HG02938 (cell line): Measurements from ENCODE around the gene RPS21.

Source experiments
- ATAC-seq: cut with Tn5 transposase; IDR thresholded peaks from one replicate; pipeline ENCODE4 v1.9.1; 2021; ENCODE audit warnings: mild to moderate bottlenecking, moderate library complexity; ENCODE audit not compliant: unreplicated experiment

The RPS21 gene

DNA sequence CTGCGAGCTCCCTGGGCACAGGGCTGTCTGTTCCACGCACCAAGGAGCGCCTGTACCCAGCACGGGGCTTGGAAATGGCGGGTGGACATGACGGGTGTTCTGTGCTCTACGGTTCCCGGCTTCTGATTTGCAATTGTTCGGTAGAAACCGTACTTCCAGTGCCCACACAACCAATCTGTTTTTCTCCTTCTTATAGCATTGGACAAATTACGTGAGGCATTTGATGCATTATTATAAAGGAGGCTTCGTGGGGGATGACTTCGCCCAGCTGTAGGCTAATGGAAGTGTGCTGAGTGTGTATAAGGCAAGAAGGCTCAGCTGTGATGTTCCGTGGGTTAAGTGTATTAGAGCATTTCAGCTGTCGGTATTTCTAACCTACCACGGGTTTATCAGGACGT is 9.8 kb upstream of the RPS21 start:
- no peak for ATAC-seq

DNA sequence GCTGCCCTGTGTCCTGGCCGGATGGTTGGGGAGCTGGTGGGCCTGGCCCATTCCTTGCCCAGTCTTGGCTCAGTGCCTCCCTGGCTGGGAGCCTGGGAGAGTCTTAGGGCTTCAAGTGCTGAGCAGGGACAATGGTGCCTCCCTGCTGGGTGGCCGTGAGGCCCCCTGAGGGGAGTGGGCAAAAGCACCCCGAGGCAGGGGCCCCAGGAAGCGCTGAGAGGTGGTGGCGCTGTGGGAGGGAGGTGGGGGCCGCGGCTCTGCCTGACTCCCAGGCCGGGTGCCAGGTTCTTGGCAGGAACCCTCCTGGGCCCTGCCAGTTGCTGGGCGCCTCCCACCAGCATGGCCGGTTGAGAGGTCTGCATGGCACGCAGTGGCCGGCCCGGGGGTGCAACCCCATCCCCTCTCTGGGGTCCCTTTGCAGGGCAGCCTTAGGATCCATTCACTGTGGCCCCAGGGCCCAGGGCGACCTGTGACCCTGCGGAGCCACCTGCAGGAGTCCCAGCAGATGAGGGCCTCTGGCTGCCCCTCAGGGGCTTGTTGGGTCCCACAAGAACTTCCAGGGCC is 9.2 kb upstream of the RPS21 start:
- no peak for ATAC-seq

DNA sequence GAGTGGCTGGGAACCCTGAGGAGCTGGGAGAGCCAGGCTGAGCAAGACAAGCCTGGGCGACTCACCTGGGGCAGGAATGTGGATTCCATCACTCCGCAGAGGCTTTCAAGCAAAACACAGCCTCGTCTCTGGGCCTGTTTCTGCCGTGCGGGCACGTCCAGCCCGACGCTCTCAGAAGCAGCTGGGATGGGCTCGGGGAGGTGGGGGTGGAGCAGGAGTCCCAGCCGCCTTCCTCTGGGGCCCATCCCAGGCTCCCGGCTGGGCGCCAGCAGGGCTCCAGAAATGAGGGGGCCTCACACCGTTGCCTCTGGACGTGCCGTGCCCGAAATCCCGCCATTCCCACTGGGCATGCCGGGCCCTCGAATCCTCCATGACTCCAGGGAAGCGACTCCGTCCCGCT is 8.7 kb upstream of the RPS21 start:
- no peak for ATAC-seq

DNA sequence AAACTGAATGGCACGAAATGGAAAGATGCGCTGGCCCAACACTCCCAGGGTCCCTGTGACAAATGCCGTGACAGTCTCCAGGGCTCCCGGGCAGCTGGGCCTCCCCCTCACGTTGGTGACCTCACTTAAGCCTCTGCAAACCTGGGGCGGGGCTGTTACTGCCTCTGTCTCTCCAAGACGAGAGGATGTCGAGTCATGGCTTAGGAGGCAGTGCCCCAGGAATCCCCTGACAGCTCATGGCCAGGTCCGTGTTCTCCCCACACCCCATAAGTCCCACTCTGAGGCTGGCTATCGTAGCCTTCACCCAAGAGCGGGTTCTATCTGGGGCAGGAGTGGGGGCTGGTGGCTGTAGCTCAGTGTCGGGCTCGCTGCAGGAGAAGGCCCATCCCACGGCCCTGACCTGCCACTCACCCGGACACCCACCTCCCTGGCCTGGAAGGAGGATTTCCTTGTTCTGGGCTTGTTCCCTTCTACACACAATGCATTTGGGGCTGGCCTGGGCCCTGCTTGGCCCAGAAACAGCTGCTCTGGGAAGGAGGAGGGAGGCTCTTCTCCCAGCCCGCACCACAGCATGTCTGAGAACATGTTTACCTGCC is 5.6 kb upstream of the RPS21 start:
- ATAC-seq: no peak

DNA sequence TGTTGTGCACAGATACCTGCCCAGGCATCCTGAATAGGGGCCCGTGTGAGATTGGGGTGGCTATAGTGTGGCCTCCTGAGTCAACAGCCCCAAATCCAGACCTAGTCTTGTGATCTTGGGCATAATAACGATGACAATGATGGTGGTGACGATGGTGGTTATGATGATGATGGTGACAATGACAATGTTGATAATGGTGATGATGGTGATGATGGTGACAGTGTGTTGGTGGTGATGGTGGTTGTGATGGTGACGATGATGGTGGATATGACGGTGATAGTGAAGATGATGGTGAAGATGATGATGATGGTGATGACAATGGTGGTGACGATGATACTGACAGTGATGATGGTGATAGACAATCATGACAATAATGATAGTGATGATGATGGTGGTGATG is 5.1 kb upstream of the RPS21 start:
- no peak for ATAC-seq

DNA sequence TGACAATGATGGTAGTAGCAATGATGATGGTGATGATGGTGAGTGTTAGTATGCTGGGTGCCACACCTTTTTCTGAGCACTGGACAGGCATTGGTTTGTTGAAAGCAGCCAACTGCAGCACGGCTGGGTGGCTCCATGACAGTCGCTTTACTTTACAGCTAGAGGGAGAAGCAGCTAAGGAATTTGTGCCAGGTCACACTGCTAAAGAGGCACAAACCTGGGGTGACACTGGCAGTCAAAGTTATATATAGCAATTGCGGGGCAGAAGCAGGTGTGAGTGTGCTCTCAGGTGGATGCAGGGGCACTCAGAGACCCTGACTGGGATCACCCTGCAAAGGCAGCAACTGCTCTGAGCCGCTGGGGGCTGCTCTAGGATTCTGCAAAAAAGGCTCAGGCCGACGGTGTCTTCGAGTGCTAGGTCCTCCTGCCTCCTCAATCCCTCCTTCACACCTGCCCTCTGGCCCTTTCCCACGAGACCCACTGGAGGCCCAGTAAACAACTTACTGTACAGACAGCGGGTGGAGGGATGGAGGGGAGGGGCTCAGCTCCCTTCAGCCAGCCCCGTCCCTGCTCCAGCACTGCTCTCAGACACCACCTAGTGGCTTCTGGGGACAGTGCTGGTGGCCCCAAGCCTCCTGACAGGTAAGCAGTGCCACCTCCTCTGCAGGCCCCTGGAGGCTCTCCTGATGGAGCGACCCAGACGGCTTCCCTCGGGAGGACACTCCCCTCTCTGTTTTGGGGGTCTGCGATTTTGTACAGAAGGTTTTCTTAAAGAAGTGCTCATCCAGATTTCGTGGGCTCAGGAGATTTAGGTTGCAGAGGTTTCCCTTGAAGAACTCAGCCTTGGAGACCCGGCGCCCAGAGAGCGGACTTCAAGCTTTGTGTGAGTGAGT is 4.4 kb upstream of the RPS21 start:
- peak; percentile 55 for ATAC-seq

DNA sequence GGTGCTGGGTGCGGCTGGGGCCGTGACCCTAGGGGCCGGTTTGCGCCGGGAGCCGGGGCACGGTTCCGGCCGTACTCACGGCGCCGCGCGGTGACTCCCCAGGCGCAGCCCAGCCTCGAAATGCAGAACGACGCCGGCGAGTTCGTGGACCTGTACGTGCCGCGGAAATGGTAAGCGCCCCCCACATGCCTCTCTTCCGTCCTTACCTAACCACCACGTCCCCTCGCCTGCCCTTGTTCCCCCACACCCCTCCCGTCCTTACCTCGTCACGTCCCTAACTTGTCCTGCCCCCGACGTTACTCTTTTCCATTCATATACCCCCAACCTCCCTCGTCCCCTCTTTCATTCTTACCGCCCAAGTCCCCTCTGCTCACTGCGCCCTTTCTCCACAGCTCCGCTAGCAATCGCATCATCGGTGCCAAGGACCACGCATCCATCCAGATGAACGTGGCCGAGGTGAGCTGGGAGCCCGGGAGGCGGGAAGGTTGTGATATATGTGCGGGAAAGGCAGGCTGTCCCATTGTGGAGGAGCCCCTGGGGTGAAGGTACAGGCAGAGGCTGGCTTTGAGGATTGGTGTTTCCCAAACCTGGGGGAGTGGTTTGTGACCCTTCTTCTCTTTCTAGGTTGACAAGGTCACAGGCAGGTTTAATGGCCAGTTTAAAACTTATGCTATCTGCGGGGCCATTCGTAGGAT is 463 bp downstream of the RPS21 start:
- ATAC-seq: no peak

DNA sequence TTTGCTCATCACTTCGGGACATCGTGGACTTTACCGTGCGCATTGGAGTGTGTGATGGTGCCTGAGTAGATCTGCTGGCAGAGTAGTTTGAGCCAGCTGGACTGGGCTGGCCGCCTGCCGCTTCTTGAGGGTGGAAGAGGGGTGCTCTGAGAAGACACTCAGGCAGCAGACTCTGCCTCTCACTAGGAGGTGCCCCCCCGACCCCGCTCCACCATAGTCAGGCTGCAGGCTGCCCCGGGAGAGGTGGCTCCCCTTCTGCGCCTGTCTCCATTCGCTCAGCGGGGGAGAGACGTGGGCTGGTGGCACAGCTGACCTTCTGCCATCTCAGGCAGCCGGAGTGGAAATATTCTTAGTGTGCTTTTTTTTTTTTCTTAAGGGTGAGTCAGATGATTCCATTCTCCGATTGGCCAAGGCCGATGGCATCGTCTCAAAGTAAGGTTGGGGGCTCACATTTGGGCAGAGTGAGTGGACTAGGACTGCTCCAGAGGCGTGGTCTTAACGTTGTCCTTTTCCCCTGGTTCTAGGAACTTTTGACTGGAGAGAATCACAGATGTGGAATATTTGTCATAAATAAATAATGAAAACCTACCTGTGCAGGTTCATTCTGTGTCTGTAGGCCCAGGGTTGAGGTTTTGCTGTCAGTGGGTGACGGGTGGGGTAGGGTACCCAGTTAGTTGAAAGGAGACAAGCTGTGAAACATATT is 1.2 kb downstream of the RPS21 start:
- ATAC-seq: no peak

DNA sequence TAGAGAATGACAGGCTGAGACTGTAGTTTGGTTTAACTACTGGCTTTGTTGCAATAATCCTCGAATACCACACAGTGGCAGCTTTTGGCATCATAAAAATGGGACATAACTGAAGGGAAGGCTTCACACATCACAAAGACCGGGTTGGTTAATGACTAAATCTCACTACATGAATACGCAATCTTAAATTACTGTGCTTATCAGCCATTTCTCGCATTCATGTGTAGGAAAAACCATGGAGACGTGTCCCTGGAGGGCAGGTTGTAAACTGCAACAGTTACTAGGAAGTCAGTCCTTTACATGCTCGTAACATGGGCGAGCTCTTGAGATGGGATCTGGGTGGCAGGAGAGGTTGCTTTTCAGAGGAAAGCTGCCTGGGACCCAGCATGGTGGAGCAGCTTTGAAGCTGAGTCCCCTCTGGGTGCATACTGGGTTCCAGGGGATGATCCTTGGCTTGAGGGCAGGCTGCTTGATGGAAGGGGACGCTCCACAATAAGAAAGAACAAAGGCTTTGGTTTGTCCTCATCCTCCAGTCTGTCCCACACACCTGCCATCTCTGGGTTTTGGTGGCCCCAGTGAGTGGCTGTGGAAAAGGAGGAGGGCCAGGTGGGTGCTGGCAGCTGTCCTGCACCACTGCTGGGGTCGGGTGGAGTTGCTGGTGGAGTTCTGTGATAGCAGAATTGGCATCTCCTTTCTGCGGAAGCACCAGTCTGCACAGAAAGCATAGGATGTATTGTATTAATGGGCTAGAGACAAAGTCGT is 2.1 kb downstream of the RPS21 start:
- ATAC-seq: no peak

DNA sequence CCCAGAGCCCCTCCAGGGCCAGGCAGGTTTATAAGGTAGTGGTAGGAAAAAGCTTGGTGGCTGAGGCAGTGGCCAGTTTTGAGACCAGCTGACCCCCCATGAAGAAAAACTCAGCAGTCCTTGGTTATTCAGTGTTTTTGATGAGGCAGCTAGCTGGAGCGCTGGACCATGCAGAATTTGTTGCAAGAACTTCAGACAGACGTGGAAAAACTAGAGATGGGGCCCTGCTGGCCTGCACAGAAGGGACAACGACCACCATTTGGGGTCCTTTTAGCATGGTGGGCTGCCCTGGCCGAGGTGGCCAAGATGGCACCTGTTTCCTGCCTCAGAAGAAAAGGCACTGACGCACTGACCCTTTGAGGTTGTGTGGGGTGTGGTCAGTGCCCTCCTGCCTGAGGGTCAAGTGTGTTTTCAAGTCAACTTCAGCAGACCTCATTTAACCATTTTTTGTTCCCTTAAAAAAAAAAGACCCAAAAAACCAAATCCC is 2.7 kb downstream of the RPS21 start:
- no peak for ATAC-seq

DNA sequence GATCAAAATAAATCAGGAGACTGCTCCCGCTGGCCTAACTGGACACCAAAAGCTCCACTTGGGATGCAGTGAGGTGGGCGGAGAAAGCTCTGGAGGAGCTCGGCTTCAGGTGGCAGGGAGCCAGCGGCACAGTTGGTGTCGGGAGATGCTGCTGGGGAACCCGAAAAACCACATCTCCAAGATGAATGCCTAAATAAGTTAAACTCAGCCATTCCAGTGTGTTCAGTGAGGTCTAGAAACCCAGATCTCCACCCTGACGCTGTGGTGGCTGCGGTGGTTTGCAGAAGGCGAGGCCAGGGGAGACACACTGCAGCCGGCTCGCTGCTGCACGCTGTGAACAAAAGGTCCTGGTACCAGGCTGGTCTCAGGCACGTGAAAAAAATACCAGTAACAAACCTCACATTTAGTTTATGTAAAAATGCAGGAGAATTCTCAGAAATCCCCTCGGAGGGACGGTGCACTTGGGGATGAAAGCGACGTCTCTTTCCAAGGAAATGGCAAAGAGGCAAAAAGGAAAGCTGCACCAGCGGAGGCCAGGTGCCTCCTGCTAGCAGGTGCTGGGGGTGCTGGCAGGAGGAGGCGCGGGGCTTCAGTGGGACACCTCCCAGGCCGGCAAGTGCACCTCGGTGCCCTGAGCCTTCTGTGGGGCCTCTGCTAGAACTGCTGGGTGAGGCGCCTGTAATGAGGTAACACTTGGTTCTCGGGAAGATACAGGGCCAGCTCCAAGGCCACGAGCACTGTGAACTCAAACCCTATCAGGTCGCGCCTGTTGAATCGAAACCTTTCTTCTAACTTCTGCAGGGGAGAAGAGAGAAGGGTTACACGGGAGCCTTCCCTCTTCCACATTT is 3.6 kb downstream of the RPS21 start:
- ATAC-seq: no peak

DNA sequence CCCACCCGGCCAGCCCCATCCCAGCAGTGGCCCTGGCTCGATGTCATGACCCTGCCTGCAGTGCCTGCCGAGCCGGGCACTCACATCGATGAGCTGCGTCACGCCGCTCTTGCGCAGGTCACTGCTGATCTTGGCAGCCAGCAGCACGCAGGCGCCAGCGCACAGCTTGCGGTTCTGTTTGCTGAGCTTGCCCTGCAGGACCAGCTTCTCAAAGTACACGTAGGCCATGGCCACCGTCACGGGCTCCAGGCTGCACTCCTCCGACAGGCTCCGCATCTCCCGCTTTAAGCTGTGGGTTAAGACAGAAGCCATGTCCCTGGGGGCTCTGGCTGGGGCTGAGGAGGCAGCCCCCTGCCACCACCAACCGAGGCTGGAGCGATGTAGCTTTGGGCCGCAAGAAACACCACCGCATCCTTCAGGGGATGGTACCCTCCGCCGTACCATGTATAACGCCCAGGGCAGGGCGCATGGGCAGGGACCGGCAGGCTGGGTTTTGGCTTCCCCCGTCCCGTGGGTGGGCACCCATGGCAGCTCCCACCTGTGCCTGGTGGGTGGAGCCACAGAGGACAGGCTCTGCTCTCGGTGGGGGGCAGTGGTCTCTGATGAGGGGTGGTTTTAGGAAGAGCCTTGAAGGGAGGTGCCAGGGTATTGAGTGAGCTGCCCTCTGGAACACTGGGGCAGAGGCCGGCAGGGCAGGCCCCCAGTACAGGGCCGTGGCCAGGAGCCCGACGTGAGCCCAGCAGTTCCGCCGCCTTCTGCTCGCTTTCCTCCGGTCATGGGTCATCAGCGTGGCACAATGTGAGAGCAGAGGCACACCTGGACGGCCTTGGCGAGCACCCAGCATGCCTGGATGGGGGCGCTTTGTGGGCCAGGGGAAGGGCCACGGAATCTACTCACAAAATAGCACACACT is 4.5 kb downstream of the RPS21 start:
- no peak for ATAC-seq

DNA sequence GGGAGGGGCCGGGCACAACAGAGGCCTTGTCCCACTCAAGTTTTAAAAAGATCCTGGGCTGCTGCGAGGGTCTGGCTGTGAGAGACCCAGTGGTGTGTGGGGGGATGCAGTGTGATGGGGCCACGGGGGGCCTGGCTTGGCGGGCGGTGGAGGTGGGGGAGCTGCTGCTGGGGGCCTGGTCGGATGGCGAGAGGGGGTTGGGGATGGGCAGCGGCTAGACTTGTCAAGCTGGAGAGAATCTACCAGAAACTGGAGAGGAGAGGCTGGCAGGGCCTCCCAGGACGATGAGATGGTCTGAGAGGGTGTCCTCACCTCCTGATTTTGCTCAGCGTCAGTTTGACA is 5.1 kb downstream of the RPS21 start:
- no peak for ATAC-seq

DNA sequence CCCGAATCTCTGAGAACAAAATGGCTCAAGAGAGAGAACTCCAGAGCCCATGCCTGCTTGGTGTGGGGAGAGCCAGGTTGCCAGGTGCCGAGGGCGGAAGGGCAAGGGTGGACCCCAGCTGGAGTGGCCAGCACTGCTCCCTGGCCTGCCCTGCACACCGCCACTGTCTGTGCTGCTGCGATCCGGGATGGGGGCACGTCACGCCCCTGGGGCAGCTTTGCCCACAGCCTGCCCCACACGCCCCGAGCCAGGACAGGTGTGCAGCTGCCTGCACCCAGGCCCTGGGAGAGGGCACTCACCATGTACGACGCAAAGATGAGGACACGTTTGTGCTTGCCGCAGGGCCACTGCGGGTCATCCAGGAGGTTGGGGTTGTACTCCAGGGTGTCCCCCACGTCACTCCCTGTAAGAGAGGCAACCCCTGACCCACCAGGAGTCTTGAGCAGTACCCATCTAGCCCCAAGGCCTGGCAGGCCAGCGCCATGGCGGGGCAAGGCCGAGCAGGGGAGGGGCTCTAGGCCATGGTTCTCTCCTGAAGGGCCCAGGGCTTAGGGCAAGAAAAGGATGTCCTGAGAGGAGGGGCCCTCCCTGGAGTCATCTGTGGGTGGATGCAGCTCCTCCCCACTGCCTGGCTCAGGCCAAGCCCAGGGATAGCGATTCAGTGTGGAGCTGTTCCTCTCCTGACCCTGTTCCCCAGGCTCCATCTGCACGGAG is 5.9 kb downstream of the RPS21 start:
- ATAC-seq: no peak

DNA sequence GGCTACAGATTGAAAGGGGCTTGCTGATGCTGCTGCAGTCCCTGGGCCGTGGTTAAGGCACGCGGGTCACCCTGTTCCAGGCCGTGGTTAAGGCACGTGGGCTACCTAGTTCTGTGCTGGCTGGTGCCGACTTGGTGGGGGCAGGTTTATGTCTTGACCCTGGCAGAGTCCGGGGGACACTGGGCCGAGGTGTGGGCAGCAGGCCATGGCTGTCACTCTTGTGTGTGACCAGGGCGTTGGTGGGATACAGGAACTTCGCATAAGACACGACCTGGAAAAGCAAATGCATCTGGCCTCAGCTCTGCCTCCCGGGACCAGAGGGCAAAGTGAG is 6.4 kb downstream of the RPS21 start:
- ATAC-seq: no peak

DNA sequence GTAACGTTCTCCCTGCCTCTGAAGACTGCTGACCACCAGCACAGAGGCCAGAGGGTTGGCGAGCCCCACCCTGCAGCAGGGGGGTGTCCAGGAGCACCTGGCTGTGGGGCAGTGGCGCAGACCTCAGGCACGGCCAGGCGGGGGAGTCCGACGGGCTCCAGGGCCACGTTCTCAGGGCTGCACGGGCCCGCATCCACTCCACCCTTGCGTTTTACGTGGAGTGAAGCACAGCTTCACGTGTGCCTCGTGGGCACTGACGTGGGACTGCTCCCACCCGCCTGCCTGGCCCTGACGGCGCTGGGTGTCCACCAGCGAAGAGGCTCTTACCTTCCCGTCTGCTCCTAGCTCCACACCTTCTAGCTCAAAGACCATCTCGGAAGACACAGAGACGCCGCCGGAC is 6.9 kb downstream of the RPS21 start:
- no peak for ATAC-seq

DNA sequence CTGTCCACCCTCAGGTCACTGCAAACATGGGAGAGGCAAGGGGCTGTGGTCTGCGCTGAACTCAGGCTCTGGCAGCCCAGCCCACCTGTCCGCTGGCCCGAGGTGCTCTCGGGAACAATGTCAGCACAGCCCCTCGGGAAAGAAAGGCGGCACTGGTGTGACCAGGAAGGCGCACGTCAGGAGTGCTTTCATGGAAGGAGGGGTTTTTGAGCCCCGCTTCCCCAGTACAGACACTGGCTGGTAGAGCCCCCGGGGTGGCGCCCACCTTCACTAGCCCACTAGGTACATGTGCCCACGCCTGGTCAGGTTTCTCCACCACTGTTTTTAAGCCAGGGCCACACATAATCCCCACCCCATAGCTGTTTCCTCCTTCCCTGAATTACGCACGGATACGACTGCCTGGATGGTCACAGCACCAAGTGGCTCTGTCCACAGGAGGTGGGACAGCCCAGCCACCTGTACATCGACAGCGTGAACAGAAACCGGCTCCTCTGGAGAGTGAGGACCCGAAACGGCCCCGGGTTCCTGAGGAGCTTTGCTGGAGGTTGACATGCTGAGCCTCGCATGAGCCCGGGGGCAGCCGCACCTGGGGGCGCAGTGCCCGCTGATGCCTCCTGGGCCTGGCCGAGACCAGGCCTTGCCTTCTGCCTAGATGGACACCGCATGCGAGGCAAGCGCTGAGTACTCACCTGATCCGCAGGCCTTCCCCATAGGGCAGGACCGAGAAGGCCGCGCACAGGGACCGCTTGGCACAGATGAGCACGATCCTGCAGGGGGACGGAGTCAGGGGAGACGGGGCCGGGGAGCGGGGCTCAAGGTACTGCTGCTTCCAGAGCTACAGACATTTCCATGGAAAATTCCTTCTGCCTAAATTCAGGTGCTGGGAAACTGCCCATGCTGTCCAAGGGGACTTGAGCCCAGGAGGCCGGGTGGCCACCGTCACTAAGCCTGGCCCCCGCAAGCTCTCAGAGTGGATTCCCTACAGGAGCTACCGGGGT is 7.6 kb downstream of the RPS21 start:
- ATAC-seq: no peak
